GM19463 (cell line): ENCODE data around the gene CHADL.
"Not testable (repeated sequence)": the region's sequence is repeated elsewhere in the genome, so short reads cannot be mapped to it uniquely, and the experiment has no call there.

Experiments
- ATAC-seq: cut with Tn5 transposase; IDR thresholded peaks from one replicate; pipeline ENCODE4 v1.9.1; 2021; ENCODE audit warnings: mild to moderate bottlenecking, moderate library complexity; ENCODE audit not compliant: unreplicated experiment

CHADL gene, protein sequence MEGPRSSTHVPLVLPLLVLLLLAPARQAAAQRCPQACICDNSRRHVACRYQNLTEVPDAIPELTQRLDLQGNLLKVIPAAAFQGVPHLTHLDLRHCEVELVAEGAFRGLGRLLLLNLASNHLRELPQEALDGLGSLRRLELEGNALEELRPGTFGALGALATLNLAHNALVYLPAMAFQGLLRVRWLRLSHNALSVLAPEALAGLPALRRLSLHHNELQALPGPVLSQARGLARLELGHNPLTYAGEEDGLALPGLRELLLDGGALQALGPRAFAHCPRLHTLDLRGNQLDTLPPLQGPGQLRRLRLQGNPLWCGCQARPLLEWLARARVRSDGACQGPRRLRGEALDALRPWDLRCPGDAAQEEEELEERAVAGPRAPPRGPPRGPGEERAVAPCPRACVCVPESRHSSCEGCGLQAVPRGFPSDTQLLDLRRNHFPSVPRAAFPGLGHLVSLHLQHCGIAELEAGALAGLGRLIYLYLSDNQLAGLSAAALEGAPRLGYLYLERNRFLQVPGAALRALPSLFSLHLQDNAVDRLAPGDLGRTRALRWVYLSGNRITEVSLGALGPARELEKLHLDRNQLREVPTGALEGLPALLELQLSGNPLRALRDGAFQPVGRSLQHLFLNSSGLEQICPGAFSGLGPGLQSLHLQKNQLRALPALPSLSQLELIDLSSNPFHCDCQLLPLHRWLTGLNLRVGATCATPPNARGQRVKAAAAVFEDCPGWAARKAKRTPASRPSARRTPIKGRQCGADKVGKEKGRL

DNA sequence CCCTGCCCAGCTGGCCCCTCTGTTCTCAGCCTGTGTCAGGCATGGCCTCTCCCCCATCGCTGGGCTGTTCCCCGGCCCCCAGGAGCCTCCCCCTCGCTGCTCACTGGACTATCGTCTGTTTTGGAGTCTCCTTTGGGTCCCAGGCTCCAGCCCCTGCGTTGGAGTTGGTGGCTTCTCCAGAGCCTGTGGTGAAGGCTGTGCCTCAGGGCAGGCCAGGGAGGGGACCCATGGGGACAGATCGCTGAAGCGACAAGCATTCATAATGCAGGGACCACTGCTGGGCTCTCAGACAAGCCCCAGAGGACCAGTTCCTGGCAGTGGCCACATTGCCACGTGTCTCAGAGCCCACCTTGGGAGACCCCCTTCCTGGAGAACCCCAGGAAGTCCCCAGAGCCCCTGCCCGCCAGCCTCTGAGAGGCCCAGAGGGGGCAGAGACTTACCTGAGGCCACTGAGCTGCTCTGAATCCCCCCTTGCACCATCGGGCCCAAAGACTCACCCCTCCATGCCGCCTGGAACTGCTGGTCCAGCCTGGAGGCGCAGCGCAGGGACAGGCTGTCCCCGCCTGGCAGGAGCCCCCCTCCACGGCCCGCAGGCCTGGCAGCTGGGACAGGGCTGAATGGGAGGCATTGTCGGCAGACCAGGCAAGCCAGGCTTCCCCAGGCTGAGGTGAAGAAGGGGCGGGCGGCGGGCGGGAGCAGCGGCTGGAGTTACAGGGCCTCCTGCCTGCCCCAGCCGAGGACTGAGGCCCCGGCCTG, at the start of gene CHADL:
TSS of gene CHADL (minus strand) at position 555 of the 756 bp plus-strand sequence. CDS start at position 505, 50 bp downstream.
- ATAC-seq, result no peak

DNA sequence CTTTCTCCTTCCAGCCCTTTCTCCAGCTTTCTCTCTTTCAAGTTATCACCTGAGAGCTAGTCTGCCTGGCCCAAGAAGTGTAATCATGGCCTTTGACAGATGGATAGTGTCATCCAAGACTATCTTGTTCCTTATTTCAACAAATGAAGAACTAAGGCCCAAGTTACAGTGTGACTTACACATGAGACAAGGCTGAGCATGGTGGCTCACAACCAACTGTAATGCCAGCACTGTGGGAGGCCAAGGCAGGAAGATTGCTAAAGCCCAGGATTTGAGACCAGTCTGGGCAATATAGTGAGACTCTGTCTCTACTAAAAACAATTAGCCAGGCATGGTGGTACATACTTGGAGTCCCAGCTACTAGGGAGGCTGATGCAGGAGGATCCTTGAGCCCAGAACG, 48.9 kb upstream of the CHADL start:
- ATAC-seq, result no peak

DNA sequence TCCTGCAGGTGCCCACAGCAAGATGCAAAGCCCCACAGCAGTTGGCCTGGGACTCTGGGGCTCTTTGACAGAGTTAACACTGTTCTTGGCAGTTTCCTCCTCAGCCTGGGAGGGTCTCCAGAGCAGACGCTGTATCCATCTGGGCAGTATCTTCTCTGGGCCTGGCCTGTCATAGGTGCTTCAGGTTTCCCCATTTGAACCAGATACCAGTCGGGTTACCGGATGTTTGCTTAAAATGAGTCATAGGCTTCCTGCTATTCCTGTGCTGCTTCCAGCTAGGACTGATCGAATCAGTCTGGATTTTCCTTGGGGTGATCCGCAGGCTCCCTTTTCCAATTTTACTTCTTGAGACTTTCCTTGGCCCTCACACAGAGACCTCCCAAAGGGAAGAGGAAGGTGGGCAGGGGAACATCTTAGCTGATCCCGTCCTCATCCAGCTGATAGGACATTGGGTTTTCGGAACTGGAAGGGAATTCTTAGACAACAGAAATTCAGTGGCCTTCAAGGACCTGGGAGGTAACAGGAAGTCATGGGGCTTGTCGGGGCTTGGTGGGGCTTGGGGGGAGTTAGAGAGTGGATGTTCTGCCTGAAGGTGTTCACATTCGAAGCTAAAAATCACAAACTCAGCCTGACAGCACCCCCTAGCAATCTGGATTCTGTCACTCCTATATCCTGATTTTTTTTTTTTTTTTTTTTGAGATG, 47.7 kb upstream of the CHADL start:
- ATAC-seq, result no peak

DNA sequence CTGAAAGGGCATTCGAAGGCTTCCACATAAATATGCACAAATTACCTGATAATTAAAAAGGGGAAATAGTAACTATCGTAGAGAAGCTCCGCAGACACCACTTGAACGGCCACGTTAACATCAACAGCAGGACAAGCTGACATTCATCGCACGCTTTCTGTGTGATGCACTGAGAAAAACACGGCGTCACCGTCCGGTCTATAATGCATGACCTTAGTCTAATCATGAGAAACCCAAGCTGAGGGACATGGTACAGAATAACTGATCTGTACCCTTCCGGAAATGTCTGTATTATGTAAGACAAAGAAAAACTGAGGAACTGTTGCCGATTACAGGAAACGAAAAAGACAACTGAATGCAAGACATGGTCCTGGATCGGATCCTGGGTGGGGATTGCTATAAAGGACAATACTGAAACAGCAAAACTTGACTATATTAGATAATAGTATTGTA, 45.9 kb upstream of the CHADL start:
- ATAC-seq, result no peak

DNA sequence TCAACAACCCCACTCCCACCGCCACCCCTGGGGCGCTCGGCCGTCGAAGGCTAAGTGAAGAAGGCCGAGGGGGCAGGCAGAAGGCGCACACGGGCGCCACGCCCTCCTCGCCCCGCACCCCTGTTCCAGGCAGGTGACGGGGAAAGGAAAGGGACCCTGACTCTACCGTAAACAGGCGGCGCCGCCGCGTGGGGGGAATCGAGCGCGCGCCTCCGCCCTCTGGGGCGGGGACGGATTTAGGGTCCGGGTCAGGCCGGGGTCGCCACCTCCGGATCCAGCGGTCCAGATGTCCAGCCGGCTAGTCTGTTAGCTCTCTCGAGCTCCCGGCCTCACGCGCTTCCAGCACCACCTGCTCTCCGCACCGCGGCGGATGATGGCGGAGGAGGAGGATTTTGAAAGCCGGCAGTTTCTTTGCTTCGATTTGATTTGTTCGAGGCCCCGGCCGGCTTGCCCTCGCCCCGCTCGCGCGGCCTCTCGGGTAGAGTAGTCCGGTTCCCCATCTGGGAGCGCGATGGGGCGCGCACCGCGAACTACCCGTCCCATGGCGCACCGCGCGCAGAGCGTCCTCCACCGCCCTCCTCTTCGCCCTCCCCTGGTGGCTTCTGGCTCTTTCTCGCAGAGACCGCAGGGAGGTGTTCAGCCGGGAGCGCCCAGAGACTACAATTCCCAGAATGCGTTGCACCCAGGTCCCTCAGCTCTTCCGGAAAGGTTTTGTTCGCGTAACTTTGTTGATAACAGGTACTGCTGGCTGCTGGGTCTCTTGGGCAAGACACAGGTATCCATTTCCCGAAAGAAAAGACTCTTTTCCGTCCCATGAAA, 45.3 kb upstream of the CHADL start, which contains the start of gene RANGAP1:
TSS of gene RANGAP1 (minus strand) at position 368 of the 819 bp plus-strand sequence. CDS start 5,143 bp downstream, outside the sequence.
- ATAC-seq, result peak; percentile 97

DNA sequence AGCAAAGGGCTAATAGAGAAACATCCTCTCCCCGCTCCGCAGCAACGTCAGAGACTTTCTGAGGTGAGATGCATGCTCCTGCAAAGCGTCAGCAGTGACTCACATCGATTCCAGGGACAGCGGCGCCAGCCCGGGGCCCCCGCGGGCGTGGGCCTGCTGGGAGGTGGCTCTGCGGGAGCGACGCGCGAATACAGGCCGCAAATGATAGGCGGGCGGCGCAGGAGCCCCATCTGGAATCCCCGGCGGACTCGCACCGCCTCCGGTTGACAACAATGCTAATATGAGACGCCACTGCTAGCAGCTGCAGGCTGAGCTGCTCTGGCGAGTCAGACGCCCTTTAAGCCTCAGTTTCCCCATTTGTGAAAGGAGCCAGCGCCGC, 44.7 kb upstream of the CHADL start:
- no peak for ATAC-seq

DNA sequence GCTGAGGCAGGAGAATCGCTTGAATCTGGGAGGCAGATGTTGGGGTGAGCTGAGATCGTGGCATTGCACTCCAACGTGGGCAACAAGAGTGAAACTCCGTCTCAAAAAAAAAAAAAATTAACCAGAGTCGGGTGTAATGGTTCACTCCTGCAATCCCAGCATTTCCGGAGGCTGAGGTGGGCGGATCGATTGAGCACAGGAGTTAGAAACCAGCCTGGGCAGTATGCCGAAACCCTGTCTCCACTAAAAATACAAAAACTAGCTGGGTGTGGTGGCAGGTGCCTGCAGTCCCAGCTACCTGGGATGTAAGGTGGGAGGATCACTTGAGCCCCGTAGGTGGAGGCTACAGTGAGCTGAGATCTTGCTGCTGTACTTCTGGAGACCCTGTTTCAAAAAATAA, 43.7 kb upstream of the CHADL start:
- ATAC-seq, result no peak

DNA sequence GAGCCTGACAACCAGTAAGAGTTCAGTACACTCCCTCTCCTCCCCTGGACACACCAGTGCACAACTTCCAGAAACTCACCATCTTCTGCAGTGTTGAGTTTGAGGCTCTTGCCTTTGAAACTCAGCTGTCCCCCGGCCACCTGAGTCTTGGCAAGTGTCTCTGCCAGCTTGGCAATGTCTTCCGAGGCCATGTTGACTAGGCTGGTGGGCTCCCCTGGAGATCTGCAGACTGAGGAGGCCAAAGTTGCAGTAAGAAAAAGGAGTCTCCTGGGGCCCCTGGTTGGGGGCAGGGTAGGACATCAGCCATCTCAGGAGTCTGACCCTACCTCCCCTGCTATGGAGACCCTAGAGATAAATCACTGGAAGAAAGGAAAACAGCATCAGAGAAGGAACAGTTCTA, 40.1 kb upstream of the CHADL start:
- ATAC-seq, result no peak

DNA sequence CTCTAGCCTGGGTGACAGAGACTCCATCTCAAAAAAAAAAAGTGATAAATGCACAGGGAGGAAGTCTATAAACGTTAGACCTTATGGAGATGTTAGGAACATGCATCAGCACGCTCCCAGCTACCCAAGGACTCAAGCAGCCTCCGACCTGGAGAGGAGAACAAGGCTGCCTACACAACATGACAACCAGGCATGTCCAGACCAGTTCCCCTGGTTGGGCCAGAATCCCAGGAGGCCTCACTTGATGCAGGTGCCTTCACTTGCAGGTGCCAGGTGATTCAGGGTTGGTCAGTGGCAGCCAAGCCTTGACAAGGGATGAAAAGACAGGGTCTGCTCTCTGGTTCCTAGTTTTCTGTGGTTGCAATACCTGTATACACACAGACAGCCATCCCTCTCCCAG, 39.3 kb upstream of the CHADL start:
- ATAC-seq, result no peak

DNA sequence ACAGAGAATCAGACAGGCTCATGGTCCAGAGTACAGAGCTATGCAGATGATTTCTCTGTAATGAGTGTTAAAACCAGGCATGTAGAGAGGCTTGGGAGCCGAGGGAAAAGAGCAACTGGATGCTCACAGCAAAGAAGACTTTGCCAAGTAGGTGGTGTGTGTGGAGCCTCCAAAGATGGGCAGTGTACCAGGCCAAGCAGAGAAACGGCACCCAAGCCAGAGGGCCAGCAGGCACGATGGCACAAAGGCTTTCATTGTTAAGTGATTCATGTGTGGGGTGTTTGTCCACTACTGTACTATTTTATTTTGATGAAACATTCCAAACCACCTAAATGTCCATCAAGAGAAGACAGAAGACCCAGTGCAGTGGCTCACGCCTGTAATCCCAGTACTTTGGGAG, 34.1 kb upstream of the CHADL start:
- ATAC-seq, result no peak

DNA sequence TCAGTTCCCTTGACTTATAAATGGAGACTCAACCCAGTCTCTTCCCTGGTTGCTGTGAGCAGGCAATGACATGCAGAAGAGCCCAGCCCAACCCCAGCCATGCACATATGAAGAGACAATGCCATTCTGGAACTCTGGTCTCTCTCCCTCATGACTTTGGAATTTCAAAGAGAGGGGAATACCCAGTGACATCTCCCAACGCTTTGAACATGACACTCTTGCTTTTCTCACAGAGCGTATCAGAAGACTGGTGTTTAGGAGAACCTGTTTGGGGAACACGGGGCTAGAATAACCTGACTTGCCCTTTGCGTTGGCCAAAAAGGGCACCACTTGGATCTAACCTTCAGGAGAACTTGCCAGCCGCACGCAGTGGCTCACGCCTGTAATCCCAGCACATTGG, 32.4 kb upstream of the CHADL start:
- ATAC-seq, result no peak

DNA sequence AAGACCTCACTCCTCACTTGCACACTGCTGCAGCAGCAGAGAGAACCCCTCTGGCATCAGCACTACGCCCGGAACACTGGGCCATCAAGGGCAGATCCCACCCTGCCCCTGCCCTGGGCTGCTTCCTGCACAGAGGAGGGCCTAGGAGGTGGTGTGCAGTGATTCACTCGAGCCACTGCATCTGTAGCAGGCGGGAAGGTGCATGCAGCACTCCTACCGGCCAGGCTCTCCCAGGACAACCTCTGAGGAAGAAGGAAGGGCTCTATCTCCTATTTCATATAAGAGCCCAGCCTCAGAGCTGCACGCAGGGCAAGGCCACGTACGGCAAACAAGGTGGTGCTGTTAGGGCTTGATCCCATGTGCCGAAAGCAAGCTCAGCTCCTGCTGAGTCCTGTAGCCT, 31.1 kb upstream of the CHADL start:
- no peak for ATAC-seq

DNA sequence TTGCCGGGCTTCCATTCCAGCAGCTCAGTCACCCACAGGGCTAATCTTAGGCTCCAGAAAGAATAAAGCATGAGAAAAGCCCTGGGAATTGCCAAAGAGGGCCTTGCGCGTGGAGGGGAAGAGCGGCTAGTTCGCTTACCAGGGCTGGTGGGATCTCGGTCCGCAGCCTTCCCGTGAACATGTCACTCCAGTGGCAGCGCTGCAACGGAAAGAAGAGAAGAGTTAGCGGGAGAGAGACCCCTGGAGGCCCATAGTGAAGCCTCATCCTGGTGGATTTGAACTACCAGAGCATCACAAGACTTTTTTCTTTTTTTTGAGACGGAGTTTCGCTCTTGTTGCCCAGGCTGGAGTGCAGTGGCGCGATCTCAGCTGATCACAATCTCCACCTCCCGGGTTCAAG, 27.2 kb upstream of the CHADL start:
- ATAC-seq, result no peak

DNA sequence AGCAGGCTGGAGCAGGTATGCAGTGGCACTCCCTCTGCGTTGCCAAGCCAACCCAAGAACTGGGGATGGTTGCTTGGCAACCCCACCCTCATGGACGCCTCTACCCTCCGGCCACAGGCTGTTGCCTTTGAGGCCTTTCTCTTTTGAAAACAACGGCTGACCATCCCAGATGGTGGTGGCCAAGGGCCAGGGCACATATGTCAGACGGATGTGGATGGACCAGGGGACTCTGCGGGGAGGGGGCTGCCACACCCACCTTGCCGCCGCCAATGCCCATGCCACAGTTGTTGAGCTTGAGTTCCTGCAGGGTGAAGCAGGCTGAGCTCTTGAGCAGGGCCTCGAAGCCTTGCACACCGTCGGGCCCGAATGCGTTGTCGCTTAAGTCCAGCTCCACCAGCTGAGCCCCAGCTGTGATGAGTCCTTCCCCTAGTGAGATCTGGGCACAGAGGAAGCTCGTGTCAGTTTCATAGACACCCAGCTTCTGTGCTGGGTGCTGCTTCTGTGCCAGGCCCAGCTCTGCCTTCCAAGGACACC, 23.7 kb upstream of the CHADL start:
- no peak for ATAC-seq

DNA sequence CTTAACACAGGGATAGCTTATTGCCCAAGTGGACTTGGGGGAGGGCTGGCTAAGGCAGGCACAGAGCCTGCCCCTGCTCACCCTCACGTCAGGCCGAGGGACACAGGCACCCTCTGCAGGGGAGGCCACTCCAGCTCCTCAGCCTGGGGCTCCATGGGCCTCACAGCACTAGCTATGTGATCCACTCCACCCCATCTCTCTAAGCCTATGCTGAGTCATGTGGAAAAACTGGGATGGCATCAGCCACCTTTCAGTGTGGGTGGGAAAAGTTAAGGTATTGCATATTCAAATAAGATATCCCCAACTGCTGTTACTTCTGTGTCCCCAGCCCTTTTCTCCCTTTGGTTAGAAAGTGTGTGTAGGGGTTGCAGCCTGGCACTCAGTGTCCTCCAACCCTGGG, 23.0 kb upstream of the CHADL start:
- ATAC-seq, result no peak

DNA sequence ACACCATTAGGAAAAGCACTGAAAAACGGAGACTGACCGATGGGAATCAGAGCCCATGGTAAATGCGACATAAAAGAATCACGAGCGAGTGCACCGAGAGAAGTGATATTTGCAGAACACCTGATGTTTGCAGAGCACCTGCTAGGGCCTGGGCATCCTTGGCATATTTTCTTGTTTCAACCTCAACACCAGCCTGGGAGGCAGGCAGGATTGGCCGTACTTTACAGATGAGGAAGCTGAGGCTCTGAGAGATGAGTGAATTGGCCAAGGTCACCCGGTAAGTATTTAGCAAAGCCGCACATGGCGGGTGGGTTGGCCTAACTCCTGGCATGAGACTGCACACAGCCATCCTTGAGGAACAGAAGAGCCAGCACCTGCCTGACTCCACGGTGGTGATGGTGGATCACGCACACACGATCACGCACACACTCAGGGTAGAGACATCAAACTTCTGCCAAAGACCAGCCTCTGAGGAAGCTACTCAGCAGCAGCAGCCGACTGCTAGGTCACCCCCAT, 21.6 kb upstream of the CHADL start:
- ATAC-seq, result no peak

DNA sequence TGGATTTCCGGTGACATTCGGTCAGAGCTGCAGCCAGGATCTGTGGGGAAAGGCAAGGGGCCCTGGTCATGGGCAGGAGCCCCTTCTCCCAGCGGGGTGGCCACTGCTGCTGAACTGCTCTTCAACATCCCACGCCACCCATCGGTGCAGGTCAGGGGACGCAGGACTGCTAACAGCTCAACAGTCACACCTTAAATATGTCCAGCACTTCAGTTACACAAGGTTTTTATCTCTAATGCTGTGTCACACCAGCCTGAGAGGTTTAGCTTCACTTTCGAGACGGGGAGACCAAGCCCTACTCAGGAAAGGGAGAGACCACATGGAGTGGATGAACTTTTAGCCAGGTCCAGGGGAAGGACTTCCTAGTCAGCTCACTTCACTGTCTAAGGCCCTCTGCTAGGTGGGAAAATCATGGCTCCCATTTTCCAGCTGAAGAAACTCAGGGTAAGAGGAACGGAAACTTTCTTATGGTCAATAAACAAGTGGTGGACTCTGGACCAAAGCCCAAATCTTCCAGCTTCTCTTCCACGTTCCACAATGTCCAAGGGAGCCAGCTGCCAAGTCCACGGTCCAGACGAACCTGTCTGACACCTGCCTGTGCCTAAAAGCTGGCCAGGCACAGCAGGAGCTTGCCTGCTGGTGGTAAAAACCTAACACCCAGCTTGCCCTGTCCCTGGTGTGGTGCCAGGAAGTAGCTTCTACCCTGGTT, 21.0 kb upstream of the CHADL start:
- no peak for ATAC-seq

DNA sequence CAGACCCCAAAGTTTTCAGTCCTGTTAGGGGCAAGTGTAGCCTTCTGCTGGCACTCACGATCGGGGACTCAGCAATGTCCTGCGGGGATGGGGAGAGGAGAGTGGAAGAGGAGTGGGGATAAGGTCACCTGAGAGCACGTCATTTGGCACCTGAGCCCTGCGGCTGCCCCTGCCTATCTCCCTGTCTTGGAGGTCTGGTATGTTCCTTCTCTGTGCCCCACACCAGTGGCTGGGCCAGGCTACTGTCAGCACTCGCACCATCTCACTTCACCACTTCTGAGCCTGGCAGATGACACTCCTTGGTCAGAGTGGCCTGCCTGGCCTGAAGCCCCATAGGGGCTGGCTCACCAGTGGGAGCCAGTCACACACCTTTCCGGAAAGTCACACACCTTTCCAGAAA, 20.1 kb upstream of the CHADL start:
- no peak for ATAC-seq

DNA sequence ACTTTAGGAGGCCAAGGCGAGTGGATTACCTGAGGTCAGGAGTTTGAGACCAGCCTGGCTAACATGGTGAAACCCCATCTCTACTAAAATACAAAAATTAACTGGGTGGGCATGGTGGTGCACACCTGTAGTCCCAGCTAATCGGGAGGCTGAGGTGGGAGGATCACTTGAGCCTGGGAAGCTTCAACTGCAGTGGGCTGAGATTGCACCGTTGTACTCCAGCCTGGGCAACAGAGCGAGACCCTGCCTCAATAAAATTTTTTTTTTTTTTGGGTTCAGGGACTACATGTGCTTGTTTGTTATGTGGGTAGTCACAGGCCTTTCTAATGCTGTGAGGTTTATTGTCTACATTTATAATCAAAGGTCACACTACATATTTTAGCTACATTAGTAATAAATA, 19.0 kb upstream of the CHADL start:
- ATAC-seq, result not testable (repeated sequence)
